Measurements from ENCODE around the gene CFAP70.
"Not testable (repeated sequence)": the region's sequence is repeated elsewhere in the genome, so short reads cannot be mapped to it uniquely, and the experiment has no call there.

CFAP70 gene

DNA sequence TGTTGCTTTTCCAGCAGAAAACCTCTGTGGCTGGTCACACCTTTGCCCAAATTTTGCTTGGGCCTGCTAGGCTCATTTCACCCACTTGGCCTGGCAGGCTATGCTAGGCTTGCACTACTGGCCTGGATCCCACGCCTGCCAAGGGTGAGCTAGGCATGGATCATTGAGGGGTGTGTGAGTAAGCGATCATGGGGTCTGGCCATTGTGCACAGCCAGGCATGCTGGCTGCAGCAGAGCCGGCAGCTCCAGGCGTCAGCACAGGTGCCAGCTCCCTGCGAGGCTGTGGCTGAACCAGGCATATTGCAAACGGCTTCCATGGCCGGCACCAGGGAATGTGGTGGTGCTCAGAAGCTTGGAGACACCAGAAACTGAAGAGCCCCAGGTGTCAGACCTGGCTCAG lies 19.2 kb downstream of the CFAP70 start:
- DNase-seq (ENCODE audit: low read depth) = no peak

DNA sequence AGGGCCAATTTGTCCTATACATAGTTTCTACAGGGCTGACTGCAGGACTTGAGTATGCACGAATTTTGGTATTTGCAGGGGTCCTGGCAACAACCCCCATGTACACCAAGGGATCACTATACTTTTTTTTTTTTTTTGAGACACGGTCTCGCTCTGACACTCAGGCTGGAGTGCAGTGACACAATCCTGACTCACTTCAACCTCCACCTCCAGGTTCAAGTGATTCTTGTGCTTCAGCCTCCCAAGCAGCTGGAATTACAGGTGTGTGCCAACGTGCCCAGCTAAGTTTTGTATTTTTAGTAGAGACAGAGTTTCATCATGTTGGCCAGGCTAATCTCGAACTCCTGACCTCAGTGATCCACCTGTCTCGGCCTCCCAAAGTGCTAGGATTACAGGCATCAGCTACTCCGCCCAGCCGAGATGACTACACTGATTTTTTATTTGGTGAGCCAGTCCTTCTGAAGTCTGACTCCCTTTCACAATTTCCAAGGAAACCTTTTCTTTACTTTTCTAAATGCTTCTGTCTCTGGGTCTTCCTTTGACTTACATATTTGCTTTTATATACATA lies 19.8 kb downstream of the CFAP70 start:
- DNase-seq (ENCODE audit: low read depth) = no peak

DNA sequence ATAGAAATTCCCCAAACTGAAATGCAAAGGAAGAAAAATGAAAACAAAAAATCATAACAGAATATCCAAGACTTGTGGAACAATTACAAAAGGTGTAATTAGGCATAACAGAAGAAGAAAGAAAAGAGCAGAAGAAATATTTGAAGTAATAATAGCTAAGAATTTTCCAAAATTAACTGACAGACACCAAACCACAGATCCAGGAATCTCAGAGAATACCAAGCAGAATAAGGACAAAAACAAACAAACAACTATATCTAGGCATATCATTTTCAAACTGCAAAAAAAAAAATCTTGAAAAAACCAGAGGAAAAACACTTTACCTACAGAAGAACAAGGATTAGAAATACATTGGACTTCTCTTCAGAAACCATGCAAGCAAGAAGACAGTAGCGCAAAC lies 25.5 kb downstream of the CFAP70 start:
- DNase-seq (ENCODE audit: low read depth) = no peak

DNA sequence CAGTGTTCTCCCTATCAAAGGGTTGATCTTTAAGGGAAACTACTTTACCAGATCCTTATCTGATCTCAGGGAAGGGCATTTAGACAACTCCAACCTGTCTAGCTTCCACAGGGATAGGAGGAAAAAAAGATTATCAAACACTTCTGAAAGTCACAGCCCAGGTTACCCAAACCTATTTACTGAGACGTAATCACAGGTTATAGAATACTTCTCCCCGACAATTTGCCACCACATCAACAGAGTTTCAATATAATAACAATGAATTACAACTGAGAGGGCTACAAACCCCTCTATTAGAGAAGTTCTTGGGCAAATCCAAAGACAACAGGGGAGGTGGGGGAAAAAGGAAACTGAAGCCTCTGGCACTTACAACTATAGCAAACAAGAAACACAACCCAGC lies 26.3 kb downstream of the CFAP70 start:
- no peak for DNase-seq (ENCODE audit: low read depth)

DNA sequence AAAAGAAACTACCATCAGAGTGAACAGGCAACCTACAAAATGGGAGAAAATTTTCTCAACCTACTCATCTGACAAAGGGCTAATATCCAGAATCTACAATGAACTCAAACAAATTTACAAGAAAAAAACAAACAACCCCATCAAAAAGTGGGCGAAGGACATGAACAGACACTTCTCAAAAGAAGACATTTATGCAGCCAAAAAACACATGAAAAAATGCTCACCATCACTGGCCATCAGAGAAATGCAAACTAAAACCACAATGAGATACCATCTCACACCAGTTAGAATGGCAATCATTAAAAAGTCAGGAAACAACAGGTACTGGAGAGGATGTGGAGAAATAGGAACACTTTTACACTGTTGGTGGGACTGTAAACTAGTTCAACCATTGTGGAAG lies 30.1 kb downstream of the CFAP70 start:
- DNase-seq (ENCODE audit: low read depth) = not testable (repeated sequence)

DNA sequence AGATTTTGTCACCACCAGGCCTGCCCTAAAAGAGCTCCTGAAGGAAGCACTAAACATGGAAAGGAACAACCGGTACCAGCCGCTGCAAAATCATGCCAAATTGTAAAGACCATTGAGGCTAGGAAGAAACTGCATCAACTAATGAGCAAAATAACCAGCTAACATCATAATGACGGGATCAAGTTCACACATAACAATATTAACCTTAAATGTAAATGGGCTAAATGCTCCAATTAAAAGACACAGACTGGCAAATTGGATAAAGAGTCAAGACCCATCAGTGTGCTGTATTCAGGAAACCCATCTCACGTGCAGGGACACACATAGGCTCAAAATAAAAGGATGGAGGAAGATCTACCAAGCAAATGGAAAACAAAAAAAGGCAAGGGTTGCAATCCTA lies 33.4 kb downstream of the CFAP70 start:
- DNase-seq (ENCODE audit: low read depth) = not testable (repeated sequence)

DNA sequence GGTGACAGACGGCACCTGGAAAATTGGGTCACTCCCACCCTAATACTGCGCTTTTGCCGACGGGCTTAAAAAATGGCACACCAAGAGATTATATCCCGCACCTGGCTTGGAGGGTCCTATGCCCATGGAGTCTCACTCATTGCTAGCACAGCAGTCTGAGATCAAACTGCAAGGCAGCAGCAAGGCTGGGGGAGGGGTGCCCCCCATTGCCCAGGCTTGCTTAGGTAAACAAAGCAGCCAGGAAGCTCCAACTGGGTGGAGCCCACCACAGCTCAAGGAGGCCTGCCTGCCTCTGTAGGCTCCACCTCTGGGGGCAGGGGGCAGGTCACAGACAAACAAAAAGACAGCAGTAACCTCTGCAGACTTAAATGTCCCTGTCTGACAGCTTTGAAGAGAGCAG lies 35.1 kb downstream of the CFAP70 start:
- not testable (repeated sequence) for DNase-seq (ENCODE audit: low read depth)

DNA sequence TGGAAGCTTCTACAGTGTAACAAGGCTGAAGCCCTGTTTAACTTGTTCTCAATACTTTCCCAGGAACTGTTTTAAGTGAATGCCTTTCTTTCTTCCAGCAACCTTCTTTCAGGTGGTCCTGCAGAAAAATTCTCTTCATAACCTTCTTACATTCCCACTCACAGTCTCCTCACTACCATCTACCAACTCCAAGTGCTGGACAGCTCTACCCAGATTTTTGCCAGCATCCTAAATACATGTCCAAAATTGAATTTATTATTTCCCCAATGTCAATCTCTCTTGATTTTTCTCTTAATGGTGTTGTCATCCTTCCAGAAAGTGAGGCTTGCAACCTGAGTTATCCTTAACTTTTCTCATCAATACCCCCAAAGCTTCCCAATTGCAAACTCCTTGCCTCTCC lies 48.2 kb downstream of the CFAP70 start:
- no peak for DNase-seq (ENCODE audit: low read depth)

DNA sequence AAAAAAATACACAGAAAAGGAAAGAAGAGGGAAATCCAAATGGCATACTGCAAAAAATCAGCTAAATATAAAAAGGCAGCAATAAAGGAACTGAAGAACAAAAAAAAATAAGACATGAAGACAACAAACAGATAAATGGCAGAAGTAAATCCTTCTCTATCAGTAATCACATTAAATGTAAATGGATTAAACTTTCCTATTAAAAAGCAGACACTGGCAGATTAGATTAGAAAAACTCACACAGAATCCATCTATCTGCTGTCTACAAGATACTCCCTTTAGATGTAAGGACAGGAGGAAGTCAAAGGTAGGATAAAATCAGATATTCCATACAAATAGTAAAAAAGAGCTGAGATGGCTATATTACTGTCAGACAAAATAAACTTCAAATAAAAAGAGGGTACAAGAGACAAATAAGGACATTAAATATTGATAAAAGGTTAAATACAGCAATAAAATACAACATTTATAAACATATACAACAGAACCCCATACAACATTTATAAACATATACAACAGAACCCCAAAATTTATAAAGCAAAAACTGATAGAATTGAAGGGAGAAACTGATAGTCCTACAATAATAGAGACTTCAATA lies 51.4 kb downstream of the CFAP70 start:
- DNase-seq (ENCODE audit: low read depth) = no peak

DNA sequence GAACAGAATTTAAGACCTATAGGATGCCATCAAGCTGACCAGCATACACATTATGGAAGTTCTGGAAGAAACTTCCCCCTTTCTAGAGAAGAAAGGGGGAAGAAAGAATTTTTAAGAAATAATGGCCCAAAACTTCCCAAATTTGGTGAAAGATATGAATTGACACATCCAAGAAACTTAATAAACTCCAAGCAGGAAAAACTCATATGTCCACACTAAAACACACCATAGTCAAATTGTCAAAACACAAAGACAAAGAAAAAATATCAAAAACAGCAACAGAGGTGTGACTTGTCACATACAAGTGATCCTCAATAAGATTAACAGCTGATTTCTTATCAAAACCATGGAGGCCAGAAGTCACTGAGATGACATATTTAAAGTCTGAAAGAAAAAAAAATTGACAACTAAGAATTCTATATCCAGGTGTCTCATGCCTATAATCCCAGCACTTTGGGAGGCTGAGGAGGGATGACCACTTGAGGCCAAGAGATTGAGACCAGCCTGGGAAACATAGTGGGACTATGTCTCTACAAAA lies 52.4 kb downstream of the CFAP70 start:
- no peak for DNase-seq (ENCODE audit: low read depth)

DNA sequence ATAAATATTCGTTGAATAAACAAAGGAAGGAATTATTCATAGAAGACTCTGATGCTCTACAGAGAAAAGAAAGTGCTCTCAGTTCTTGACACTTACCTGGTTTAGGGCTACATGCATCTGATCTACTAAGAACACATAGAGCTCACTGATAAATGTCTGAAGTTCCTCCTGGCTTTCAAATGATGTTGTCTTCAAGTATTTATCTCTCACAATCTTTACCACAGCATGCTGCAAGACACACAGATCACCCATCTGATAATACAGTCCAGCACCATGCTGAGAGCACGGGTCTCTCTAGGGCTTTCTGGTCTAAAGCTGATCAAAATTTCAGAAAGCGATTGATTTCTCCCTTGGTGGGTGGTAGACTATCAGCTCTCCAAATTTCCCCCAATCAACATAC lies 61.7 kb downstream of the CFAP70 start:
- DNase-seq (ENCODE audit: low read depth) = no peak

DNA sequence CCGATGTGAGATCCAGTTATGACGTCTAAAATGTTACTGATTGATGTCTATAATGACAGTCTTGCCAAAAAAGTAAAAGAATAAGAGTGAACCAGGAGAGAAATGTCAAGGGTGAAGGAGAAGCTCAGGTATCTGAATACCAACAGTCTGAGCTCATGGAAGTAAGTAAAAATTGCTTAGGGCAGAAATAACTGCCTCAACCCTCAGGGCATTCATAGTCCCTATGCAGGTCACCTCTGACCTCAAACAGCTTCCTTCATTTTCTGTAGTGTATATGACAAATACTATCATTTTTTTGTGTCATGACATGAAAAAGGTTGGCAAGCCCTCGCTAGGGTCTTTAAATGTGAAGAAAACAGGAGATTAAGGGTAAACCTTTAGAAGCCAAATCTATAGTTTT lies 65.2 kb downstream of the CFAP70 start:
- no peak for DNase-seq (ENCODE audit: low read depth)

DNA sequence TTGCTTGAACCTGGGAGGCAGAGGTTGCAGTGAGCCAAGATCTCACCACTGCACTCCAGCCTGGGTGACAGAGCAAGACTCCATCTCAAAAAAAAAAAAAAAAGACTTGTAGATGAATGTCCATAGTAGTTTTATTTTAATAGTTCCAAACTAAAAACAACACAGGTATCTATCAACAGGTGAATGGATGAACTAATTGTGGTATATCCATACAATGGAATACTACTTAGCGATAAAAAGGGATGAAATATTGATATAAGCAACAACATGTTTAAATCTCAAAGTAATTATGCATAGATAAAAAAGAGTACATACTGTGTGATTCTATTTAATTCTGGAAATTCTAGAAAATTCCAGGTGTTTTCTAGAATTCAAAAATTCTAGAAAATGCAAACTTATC lies 68.7 kb downstream of the CFAP70 start:
- DNase-seq (ENCODE audit: low read depth) = no peak

DNA sequence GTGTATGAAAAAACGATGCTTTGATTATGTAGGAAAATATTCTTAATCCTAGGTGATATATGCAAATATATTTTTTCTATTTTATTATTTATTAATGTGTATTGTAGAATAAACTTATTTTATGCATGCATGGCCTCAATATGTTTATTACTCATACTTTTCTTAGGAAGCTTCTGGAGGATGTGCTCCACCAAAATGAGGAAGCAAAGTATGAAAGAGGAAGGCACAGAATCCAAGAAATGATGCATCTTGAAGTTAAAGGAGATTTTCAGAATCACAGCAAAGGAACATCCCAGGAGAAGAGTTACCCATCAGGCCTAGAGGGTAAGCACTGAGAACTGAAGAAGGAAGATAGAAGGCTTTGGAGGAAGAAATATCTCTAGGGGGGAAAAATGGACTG lies 71.2 kb downstream of the CFAP70 start:
- DNase-seq (ENCODE audit: low read depth) = no peak

DNA sequence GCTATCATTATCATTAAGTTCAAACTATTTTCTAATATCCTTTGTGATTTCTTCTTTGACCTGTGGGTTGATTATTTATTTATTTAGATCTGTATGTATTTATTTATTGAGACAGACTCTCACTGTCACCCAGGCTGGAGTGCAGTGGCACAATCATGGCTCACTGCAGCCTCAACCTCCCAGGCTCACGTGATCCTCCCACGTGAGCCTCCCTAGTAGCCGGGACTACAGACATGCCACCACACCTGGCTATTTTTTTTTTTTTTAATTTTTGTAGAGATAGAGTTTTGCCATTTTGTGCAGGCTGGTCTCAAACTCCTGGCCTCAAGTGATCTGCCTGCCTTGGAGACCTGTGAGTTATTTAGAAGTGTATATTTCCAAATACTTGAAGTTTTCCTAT lies 77.6 kb downstream of the CFAP70 start:
- no peak for DNase-seq (ENCODE audit: low read depth)

DNA sequence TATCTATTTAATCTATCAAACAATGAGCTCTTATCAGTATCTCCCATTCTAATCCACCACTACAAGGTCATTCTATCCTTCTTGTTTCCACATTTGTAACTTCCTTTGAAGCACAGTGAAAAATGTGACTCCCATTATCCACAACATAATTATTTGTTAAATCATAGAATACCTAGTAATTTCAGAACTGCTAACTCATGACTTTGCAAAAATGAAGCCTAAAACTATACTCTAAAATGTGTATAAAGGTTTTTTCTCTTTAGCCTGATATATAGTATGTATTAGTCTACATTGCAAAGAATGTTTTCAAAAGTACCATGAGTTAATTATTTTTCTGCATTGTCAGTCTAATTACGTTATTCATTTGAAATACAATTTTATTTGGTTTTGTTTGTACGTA lies 94.2 kb downstream of the CFAP70 start:
- DNase-seq (ENCODE audit: low read depth) = no peak

DNA sequence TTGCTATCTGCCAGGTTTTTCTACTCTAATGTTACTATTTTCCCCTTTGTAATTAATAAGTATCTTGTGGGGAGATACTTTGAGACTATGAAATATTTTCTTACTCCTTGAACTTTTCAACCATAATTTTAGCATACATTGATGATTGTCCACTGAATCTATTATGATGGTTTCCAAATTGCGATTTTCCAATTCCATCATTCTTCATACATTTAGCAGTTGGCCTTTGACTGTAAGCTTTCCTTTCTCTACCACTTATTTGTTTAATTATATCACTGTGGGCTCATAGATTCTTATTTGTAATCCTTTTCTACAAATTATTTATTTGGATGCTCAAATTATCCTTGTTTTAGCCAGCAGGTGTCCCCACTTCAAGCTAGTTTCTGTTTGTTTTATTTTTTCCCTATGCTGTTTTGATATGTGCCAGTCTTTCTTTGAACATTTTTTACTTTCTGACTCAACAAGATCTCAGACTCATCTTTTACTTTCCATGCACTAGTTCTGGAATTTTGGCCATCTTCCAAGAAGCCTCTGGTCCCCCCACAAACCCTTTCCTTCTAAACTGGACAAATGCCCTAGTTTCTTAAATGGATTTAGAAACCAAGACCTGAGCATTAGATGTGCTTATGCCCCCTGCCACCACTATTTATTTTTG lies 94.8 kb downstream of the CFAP70 start:
- DNase-seq (ENCODE audit: low read depth) = peak; percentile 23

DNA sequence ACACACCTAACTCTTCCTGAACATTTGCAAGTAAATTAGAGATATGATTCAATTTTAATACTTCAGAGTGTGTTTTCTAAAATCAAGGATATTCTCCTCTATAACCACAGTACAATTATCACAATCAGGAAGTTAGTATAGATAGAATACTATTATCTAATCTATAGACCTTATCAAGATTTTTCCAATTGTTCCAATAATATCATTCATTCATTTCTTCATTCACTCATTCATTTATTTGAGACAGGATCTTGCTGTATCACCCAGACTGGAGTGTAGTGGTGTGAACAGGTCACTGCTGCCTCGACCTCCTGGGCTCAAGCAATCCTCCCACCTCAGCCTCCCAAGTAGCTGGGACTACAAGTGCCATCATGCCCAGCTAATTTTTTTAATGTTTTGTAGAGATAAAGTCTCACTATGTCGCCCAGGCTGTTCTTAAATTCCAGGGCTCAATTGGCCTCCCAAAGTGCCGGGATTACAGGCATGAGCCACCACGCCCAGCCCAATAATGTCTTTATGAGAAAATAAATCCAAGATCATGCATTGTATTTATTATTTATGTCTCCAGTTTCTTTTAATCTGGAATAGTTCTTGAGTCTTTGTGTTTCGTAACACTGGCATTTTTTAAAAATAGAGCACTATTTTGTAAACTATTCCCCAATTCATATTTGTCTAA lies 95.6 kb downstream of the CFAP70 start:
- DNase-seq (ENCODE audit: low read depth) = no peak

DNA sequence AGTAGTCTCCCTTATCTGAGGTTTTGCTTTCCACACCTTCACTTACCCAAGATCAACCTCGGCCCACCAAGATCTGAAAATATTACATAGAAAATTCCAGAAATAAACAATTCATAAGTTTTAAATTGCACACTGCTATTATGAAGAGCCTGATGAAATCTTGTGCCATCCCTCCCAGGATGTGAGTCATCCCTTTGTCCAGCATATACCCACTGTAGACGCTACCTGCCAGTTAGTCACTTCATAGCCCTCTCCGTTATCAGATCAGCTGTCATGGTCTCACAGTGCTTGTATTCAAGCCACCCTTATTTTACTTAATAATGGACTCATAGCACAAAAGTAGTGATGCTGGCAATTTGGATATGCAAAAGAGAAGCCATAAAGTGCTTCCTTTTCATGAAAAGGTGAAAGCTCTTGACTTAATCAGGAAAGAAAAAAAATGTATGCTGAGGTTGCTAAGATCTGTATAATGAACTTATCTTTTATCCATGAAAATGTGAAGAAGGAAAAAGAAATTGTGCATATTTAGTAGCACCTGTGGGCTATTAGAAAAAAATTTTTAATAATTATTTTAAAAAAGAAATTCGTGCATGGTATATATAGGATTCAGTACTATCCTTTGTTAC lies 96.4 kb downstream of the CFAP70 start:
- DNase-seq (ENCODE audit: low read depth) = peak; percentile 80

DNA sequence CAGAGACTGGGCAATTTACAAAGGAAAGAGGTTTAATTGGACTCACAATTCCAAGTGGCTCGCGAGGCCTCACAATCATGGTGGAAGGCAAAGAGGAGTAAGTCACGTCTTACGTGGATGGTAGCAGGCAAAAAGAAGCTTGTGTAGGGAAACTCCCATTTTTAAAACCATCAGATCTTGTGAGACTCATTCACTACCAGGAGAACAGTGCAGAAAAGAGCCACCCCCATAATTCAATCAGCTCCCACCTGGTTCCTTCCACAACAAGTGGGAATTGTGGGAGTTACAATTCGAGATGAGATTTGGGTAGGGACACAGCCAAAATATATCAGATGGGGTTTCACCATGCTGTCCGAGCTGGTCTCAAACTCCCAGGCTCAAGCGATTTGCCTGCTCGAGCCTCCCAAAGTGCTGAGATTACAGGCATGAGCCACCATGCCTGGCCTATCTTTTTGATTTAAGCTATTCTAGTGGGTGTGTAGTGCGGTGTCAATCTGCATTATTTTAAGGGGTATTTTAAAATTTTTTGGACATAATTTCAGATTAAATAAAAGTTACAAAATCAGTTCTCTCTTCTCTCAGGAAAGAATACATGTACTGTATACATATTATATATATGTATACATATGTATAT lies 97.2 kb downstream of the CFAP70 start:
- no peak for DNase-seq (ENCODE audit: low read depth)

DNA sequence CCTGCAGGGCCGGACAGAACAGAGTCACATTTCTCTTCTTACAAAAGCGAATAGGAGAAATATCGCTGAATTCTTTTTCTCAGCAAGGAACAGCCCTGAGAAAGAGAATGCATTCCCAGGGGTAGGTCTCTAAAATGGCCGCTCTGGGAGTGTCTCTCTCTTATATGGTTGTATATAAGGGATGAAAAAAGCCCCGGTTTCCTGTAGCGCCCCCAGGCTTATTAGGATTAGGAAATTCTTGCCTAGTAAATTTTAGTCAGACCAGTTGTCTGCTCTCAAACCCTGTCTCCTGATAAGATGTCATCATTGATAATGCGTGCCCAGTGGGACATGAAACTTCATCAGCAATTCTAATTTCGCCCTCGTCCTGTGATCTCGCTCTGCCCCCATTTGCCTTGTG lies 100.1 kb downstream of the CFAP70 start:
- DNase-seq (ENCODE audit: low read depth) = not testable (repeated sequence)

DNA sequence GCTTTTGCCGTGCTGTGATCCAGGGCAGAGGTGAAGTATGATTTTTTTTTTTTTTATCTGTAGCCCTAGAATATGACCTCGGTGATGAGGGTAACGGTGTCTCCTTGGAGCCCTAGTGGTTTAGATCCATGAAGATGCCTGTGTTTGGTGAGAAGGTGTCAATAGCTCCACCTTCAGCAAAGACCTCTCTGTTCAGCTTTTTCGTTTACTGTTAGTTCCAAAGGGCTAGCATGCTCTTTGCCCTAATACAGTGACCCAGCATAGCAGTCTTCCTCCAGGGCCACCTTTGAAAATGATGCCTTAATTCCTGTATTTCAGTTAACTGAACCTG lies 105.5 kb downstream of the CFAP70 start:
- DNase-seq (ENCODE audit: low read depth) = no peak

Data from fibroblast of gingiva (primary cell).